HepG2 (cell line): Measurements from ENCODE around the gene TACO1. TPM values are rescaled to one million over a fixed set of nuclear protein-coding genes. Genes with fewer than 3 reads are reported as not detected.

Experiments
- ATAC-seq: fragments of 200-7000 bp; cut with Tn5 transposase; 3 replicates; pipeline ENCODE4 v1.9.1; 2020; ENCODE audit warnings: mild to moderate bottlenecking, moderate library complexity
- BruUV-seq: library from RNA; stranded (reverse); fragments of 400-500 nt; replicated peaks from 2 replicates; lab custom pipeline; 2021; lab: Mats Ljungman, UMichigan
- CTCF ChIA-PET: fragments of 300-600 bp; formaldehyde crosslinking; extraction: SDS; loops from one replicate; lab custom pipeline; 2021; ENCODE audit warnings: low total read pairs, inconsistent platforms, low intra/inter-chr PET ratio; lab: Yijun Ruan, JAX
- POLR2A ChIA-PET: fragments of 350-600 bp; sonication (Branson Sonifier 250); formaldehyde crosslinking; loops from one replicate; lab custom pipeline; 2020; ENCODE audit warnings: antibody characterized with exemption, inconsistent platforms; lab: Yijun Ruan, JAX
- DNase-seq: peaks from one replicate; pipeline ENCODE4 v3.0.0-alpha.2; 2015; ENCODE audit warnings: low spot score
- FAIRE-seq: peaks from 3 replicates; lab custom pipeline; 2011; peaks lifted over from hg19 to GRCh38; lab: Jason Lieb, UNC
- H2AFZ ChIP-seq: one replicate; pipeline ENCODE4 v1.6.1; 2011; ENCODE audit warnings: low read length, inconsistent platforms
- H3K27ac ChIP-seq: fragments of 300-600 bp; 3 replicates; pipeline ENCODE4 v1.8.0; 2011; ENCODE audit warnings: mixed run types, mild to moderate bottlenecking, mixed read lengths, low read length, inconsistent platforms; ENCODE audit not compliant: insufficient read depth; ENCODE audit errors: extremely low read length
- H3K27me3 ChIP-seq, 2 experiments: fragments of 200-600 bp in 1 of 2; 2 replicates in 1 of 2; 3 replicates in 1 of 2; pipeline versions ENCODE4 v1.6.0 to v1.8.0; 2011; ENCODE audit warnings: low read length in 2 of 2, mild to moderate bottlenecking in 2 of 2, moderate library complexity in 2 of 2, inconsistent platforms in 1 of 2; ENCODE audit not compliant: insufficient read depth in 2 of 2, control insufficient read depth in 1 of 2
- H3K36me3 ChIP-seq, 2 experiments: fragments of 200-600 bp in 1 of 2; replicated peaks in 1 of 2; 2 replicates in 1 of 2; 3 replicates in 1 of 2; pipeline versions ENCODE4 v1.5.1 to v1.8.0; 2011; ENCODE audit warnings: low read length in 2 of 2, inconsistent platforms in 1 of 2; ENCODE audit not compliant: insufficient read depth in 2 of 2, control insufficient read depth in 1 of 2
- H3K4me1 ChIP-seq: 2 replicates; pipeline ENCODE4 v1.5.1; 2012; ENCODE audit warnings: low read length, inconsistent platforms; ENCODE audit not compliant: insufficient read depth
- H3K4me2 ChIP-seq: 2 replicates; pipeline ENCODE4 v1.6.0; 2011; ENCODE audit warnings: low read depth, low read length, inconsistent platforms
- H3K4me3 ChIP-seq, 3 experiments: fragments of 200-600 bp in 1 of 3; sonication (generic), shearing (Covaris generic) in 1 of 3; replicated peaks in 1 of 3; 2 replicates each; pipeline ENCODE4 v1.5.1; 2011 to 2016; ENCODE audit warnings: low read length in 3 of 3, inconsistent platforms in 2 of 3, low read depth in 2 of 3, mild to moderate bottlenecking in 2 of 3, control low read depth in 1 of 3, mixed read lengths in 1 of 3; ENCODE audit not compliant: insufficient read depth in 1 of 3
- H3K79me2 ChIP-seq: one replicate; pipeline ENCODE4 v1.6.1; 2011; ENCODE audit warnings: low read length, inconsistent platforms; ENCODE audit not compliant: insufficient read depth
- H3K9ac ChIP-seq: 2 replicates; pipeline ENCODE4 v1.6.0; 2011; ENCODE audit warnings: mild to moderate bottlenecking, low read depth, low read length, inconsistent platforms; ENCODE audit not compliant: insufficient read depth
- H3K9me3 ChIP-seq: 2 replicates; pipeline ENCODE4 v1.5.1; 2012; ENCODE audit warnings: mild to moderate bottlenecking, low read length
- H4K20me1 ChIP-seq: 2 replicates; pipeline ENCODE4 v1.6.0; 2011; ENCODE audit warnings: inconsistent platforms, mild to moderate bottlenecking, low read length, moderate library complexity; ENCODE audit not compliant: insufficient read depth
- GPN1 ChIP-seq: sonication (generic); formaldehyde crosslinking; IDR thresholded peaks from 2 replicates; pipeline ENCODE4 v1.5.1; 2020; ENCODE audit warnings: missing genetic modification reagents, borderline replicate concordance
- MTF2 ChIP-seq: sonication (generic); formaldehyde crosslinking; IDR thresholded peaks from 2 replicates; pipeline ENCODE4 v1.5.0; 2020; ENCODE audit warnings: missing genetic modification reagents, borderline replicate concordance
- MZF1 ChIP-seq: sonication (generic); formaldehyde crosslinking; IDR thresholded peaks from 2 replicates; pipeline ENCODE4 v1.8.1; 2023; ENCODE audit warnings: mild to moderate bottlenecking, missing genetic modification reagents, borderline replicate concordance
- NONO ChIP-seq, 2 experiments: fragments of 450-650 bp in 1 of 2; sonication (generic) in 1 of 2; formaldehyde crosslinking in 1 of 2; IDR thresholded peaks in 1 of 2; conservative IDR thresholded peaks in 1 of 2; 2 replicates each; pipeline versions ENCODE4 v1.6.1 to v1.8.0; 2017 to 2022; ENCODE audit warnings: mild to moderate bottlenecking in 1 of 2, missing genetic modification reagents in 1 of 2, moderate library complexity in 1 of 2
- SOX13 ChIP-seq, 3 experiments: fragments of 450-650 bp in 1 of 3; sonication (generic) in 1 of 3; formaldehyde crosslinking in 1 of 3; IDR thresholded peaks in 2 of 3; conservative IDR thresholded peaks in 1 of 3; 2 replicates each; pipeline versions ENCODE4 v1.5.0 to v1.6.1; 2016 to 2020; ENCODE audit warnings: antibody characterized with exemption in 1 of 3, mild to moderate bottlenecking in 1 of 3, missing compliant biosample characterization in 1 of 3, missing genetic modification reagents in 1 of 3, moderate library complexity in 1 of 3
- SPEN ChIP-seq: sonication (generic); formaldehyde crosslinking; IDR thresholded peaks from 2 replicates; pipeline ENCODE4 v1.5.1; 2020; ENCODE audit warnings: low read depth, mild to moderate bottlenecking, missing genetic modification reagents
- SRSF4 ChIP-seq: fragments of 200-400 bp; formaldehyde crosslinking; IDR thresholded peaks from one replicate; pipeline ENCODE4 v1.6.1; 2018; ENCODE audit warnings: mild to moderate bottlenecking, low read depth, low read length, moderate library complexity; ENCODE audit not compliant: poor library complexity, severe bottlenecking
- TRIM24 ChIP-seq: sonication (generic); formaldehyde crosslinking; IDR thresholded peaks from 2 replicates; pipeline ENCODE4 v1.8.0; 2022; ENCODE audit warnings: mild to moderate bottlenecking, missing genetic modification reagents
- ZMYM2 ChIP-seq: sonication (generic); formaldehyde crosslinking; IDR thresholded peaks from 2 replicates; pipeline ENCODE4 v1.8.0; 2022; ENCODE audit warnings: mild to moderate bottlenecking, missing genetic modification reagents
- ZNF33A ChIP-seq: sonication (generic); formaldehyde crosslinking; IDR thresholded peaks from 2 replicates; pipeline ENCODE4 v1.5.1; 2020; ENCODE audit warnings: missing genetic modification reagents, mild to moderate bottlenecking, moderate library complexity, borderline replicate concordance
- ZNF775 ChIP-seq: sonication (generic); formaldehyde crosslinking; IDR thresholded peaks from 2 replicates; pipeline ENCODE4 v1.4.0; 2020; ENCODE audit warnings: missing genetic modification reagents, mild to moderate bottlenecking, moderate library complexity, borderline replicate concordance
- WGBS: methylation state at CpG from one replicate; pipeline ENCODE4 v1.1.6; 2017; ENCODE audit warnings: low lambda C conversion rate; 5-methylcytosine and 5-hydroxymethylcytosine counted together
- in situ Hi-C: cut with HindIII; loops from 2 replicates; pipeline ENCODE4 v1.10.0; 2017; ENCODE audit warnings: low pct_unique_long_range_greater_than_20kb; ENCODE audit not compliant: extremely low pct_ligation_motif_present
- intact Hi-C: fragments of 100-400 bp; cut with micrococcal nuclease; formaldehyde crosslinking; loops from one replicate; pipeline ENCODE4 v1.10.0; 2022; ENCODE audit not compliant: unreplicated experiment
- polyA plus RNA-seq, 8 experiments: library from polyadenylated mRNA; depleted of rRNA in 3 of 8; stranded (reverse) in 7 of 8; unstranded in 1 of 8; fragments of >200 nt; fragmentation: Illumina TruSeq in 4 of 8; extraction: Trizol in 4 of 8; gene quantifications; 2 replicates each; pipeline versions ENCODE4 v1.2.1 to v1.2.3, GENCODE V29; 2011 to 2016; ENCODE audit warnings: low read depth in 4 of 8, missing spikeins in 1 of 8, mixed read lengths in 1 of 8; ENCODE audit not compliant: insufficient read depth in 1 of 8
- total RNA-seq, 5 experiments: library from RNA; depleted of rRNA; stranded (reverse); fragments of >200 nt; fragmentation: Illumina TruSeq; extraction: Trizol; gene quantifications; 2 replicates each; pipeline ENCODE4 v1.2.3, GENCODE V29; 2016; ENCODE audit warnings: low read depth in 1 of 5
- TF ChIP-seq, protein P1 (sequence below): sonication (generic); formaldehyde crosslinking; IDR thresholded peaks from 2 replicates; pipeline ENCODE4 v1.4.0; 2020; ENCODE audit warnings: missing genetic modification reagents
- TF ChIP-seq, protein P2 (sequence below): sonication (generic); formaldehyde crosslinking; IDR thresholded peaks from 2 replicates; pipeline ENCODE4 v1.4.0; 2020; ENCODE audit warnings: missing genetic modification reagents, borderline replicate concordance
- TF ChIP-seq, protein P3 (sequence below): sonication (generic); formaldehyde crosslinking; IDR thresholded peaks from 2 replicates; pipeline ENCODE4 v1.4.0; 2020; ENCODE audit warnings: missing genetic modification reagents, borderline replicate concordance

Gene TACO1
- total and polyA plus RNA-seq, 2 of the 13 experiments (the other 11 are each of a cell fraction or from before 2014, with no cell fraction given) = 34.7 to 53.6 TPM

DNA sequence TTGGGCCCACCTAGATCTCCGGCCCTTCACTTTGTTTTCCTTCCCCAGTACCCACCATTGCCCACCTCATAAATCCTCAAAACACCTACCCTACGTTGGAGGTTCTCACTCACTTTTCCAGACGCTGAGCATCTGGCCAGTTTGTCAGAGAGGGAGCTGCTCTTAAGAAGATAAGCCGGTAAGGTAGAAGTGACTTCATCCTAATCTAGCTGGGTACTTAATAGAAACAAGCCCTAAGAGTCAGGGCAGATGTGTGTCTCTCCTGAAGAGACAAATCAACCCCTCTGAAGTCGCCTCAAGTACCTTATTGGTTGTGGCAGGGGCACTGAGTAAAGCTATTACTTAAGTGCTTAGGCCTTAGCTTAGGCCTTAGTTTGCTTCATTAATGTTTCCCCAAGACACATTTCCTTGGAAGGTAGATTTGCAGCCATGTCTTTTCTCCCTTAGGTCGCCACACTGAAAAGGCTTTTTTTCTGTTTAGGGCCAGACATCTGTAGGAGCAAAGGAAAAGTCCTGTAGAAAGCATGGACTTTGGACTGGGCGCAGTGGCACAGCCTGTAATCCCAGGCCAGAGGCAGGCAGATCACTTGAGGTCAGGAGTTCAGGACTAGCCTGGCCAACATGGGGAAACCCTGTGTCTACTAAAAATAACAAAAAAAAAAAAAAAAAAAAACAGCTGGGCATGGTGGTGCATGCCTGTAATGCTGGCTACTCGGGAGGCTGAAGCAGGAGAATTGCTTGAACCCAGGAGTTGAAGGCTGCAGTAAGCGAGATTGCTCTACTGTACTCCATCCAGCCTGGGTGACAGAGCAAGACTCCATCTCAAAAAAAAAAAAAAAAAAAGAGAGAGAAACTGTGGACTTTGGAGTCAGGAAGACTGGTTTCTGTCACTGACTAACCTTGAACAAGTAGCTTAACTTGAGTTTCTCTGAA lies 1.0 kb downstream of the TACO1 start:
- H3K79me2 ChIP-seq = peaks cover 15% of the 10 kb centered on the region
- H3K4me2 ChIP-seq = peak overlapping the region; percentile 82
- peak overlapping the region; percentile 88 for H3K27ac ChIP-seq
- H3K4me1 ChIP-seq = peaks cover 23% of the 10 kb centered on the region
- DNase-seq = peak; percentile 79
- H4K20me1 ChIP-seq = no peaks in the 10 kb centered on the region
- CTCF ChIA-PET = no interaction called here
- in situ Hi-C loops (no loop called here), intact Hi-C loops (loop anchor here (2.0 to 5.0 kb wide), 2 partner anchors 51 to 489 kb away; partner anchors contain the start of gene DCAF7)
- H3K27me3 ChIP-seq = no peaks in the 10 kb centered on the region; a peak in 1 of 5 replicates
- POLR2A ChIA-PET = interaction anchor here (0.6 to 3.4 kb wide), 10 partner anchors 8 to 397 kb away, joined by 3 to 47 read pairs (median 6); partner anchors contain the start of genes KCNH6, MAP3K3 and PRR29
- H3K4me3 ChIP-seq = peak overlapping the region; percentile 78 to 90 (median 81)
- FAIRE-seq = peak; percentile 88
- no peaks in the 10 kb centered on the region for H3K9me3 ChIP-seq
- BruUV-seq = TSS peak; percentile 69
- peak overlapping the region; percentile 56 for H2AFZ ChIP-seq
- 11% methylated on average over 9 of the region's 9 CpGs for WGBS
- peaks cover 10 to 25% of the 10 kb centered on the region in 2 experiments for H3K36me3 ChIP-seq
- ATAC-seq = peak; percentile 52
- peak overlapping the region; percentile 92 for H3K9ac ChIP-seq
- TF ChIP-seq GPN1 (no peak), ZMYM2 (CRISPR knock-in tag) (peak; percentile 45; the same call in 1 of the 2 replicates), TRIM24 (no peak), ZNF775 (CRISPR knock-in tag) (no peak), SPEN (CRISPR knock-in tag) (no peak), SOX13 (IDR thresholded peaks at IDR 0.05) (no peak), SOX13 (CRISPR knock-in tag; conservative IDR thresholded peaks at IDR 0.05 in 1 of 2, IDR thresholded peaks at IDR 0.05 in 1 of 2) (0 out of 4 replicates have a peak, but pooled peaks of 1 of the 2 experiments have one; percentile 28), SRSF4 (no peak), MZF1 (CRISPR knock-in tag) (no peak), ZNF33A (CRISPR knock-in tag) (no peak), NONO (IDR thresholded peaks at IDR 0.05) (no peak), NONO (CRISPR knock-in tag; conservative IDR thresholded peaks at IDR 0.05) (no peak), MTF2 (CRISPR knock-in tag) (no peak)
- TF ChIP-seq, protein P1, sequence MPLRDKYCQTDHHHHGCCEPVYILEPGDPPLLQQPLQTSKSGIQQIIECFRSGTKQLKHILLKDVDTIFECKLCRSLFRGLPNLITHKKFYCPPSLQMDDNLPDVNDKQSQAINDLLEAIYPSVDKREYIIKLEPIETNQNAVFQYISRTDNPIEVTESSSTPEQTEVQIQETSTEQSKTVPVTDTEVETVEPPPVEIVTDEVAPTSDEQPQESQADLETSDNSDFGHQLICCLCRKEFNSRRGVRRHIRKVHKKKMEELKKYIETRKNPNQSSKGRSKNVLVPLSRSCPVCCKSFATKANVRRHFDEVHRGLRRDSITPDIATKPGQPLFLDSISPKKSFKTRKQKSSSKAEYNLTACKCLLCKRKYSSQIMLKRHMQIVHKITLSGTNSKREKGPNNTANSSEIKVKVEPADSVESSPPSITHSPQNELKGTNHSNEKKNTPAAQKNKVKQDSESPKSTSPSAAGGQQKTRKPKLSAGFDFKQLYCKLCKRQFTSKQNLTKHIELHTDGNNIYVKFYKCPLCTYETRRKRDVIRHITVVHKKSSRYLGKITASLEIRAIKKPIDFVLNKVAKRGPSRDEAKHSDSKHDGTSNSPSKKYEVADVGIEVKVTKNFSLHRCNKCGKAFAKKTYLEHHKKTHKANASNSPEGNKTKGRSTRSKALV = 0 out of 2 replicates have a peak, but pooled peaks have one; percentile 2
- TF ChIP-seq, protein P2, sequence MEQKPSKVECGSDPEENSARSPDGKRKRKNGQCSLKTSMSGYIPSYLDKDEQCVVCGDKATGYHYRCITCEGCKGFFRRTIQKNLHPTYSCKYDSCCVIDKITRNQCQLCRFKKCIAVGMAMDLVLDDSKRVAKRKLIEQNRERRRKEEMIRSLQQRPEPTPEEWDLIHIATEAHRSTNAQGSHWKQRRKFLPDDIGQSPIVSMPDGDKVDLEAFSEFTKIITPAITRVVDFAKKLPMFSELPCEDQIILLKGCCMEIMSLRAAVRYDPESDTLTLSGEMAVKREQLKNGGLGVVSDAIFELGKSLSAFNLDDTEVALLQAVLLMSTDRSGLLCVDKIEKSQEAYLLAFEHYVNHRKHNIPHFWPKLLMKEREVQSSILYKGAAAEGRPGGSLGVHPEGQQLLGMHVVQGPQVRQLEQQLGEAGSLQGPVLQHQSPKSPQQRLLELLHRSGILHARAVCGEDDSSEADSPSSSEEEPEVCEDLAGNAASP = peak; percentile 84; the same call in 1 of the 2 replicates
- TF ChIP-seq, protein P3, sequence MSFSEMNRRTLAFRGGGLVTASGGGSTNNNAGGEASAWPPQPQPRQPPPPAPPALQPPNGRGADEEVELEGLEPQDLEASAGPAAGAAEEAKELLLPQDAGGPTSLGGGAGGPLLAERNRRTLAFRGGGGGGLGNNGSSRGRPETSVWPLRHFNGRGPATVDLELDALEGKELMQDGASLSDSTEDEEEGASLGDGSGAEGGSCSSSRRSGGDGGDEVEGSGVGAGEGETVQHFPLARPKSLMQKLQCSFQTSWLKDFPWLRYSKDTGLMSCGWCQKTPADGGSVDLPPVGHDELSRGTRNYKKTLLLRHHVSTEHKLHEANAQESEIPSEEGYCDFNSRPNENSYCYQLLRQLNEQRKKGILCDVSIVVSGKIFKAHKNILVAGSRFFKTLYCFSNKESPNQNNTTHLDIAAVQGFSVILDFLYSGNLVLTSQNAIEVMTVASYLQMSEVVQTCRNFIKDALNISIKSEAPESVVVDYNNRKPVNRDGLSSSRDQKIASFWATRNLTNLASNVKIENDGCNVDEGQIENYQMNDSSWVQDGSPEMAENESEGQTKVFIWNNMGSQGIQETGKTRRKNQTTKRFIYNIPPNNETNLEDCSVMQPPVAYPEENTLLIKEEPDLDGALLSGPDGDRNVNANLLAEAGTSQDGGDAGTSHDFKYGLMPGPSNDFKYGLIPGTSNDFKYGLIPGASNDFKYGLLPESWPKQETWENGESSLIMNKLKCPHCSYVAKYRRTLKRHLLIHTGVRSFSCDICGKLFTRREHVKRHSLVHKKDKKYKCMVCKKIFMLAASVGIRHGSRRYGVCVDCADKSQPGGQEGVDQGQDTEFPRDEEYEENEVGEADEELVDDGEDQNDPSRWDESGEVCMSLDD (CRISPR knock-in tag) = no peak
